Mucosa of stomach (tissue), 1 donor: Measurements from ENCODE around the gene CRLF1.
"Not testable (repeated sequence)": the region's sequence is repeated elsewhere in the genome, so short reads cannot be mapped to it uniquely, and the experiment has no call there.

Source experiments
- H3K27me3 ChIP-seq: one replicate; pipeline ENCODE4 v1.7.0; 2013; ENCODE audit warnings: mild to moderate bottlenecking, low read length; ENCODE audit not compliant: control insufficient read depth, insufficient read depth
- H3K36me3 ChIP-seq: one replicate; pipeline ENCODE4 v1.7.0; 2013; ENCODE audit warnings: low read length; ENCODE audit not compliant: control insufficient read depth, insufficient read depth
- H3K4me1 ChIP-seq: one replicate; pipeline ENCODE4 v1.7.0; 2013; ENCODE audit warnings: mild to moderate bottlenecking, low read length; ENCODE audit not compliant: control insufficient read depth, insufficient read depth
- H3K4me3 ChIP-seq: one replicate; pipeline ENCODE4 v1.7.0; 2013; ENCODE audit warnings: low read length
- H3K9ac ChIP-seq: one replicate; pipeline ENCODE4 v1.7.0; 2013; ENCODE audit warnings: mild to moderate bottlenecking, low read length, moderate library complexity
- H3K9me3 ChIP-seq: one replicate; pipeline ENCODE4 v1.7.0; 2013; ENCODE audit warnings: mild to moderate bottlenecking, low read length, moderate library complexity; ENCODE audit not compliant: control insufficient read depth
- donor health status: Pancreatic carcinoma.

CRLF1 gene

DNA sequence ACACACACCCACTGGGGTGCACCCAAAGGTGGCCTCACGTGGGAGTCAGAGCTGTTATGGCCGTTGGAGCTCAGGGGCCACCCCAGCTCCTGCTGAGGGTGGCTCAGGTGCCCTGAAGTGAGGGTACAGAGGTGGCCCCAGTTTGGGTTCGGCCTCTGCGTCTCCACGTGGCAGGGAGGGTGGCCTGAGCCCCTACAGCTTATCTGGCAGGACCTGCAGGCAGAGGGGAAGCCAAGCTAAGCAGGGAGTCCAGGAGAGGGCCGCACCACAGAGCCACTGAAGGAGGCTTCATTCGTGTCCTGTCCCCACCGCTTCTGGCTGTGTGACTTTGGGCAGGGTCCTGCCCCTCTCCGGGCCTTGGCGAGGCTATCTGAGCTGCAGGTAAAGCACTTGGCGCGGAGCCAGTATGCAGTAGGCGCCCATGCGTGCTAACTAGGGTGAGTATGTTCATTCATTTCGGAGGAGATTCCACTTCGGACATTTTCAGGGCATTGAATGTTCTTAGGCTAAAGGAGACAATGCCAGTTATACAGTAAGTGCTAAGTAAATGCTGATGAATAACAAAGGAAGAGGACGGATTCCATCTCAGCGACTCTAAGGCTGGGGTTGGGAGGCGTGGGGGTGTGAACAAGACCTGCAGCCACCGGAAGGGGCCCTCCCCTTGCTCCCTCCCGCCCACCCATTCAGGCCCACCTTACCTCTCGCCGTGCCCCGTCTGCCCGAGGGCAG, 13.1 kb downstream of the CRLF1 start:
- Histone ChIP-seq H3K36me3 (no peaks in the 10 kb centered on the region), H3K9ac (no peak overlapping the region), H3K27me3 (peaks cover 36% of the 10 kb centered on the region), H3K4me1 (peaks cover 30% of the 10 kb centered on the region), H3K4me3 (no peak overlapping the region), H3K9me3 (no peaks in the 10 kb centered on the region)

DNA sequence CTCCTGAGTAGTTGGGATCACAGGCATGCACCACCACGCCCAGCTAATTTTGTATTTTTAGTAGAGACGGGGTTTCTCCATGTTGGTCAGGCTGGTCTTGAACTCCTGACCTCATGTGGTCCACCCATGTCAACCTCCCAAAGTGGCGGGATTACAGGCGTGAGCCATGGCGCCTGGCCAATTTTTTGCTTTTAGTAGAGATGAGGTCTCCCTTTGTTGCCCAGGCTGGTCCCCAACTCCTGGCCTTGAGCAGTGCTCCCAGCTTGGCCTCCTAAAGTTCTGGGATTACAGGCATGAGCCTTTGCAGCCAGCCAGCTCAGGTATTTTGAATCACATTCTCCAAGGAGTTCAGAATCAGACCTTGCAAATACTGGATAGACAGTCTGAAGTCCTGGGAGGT, 13.9 kb downstream of the CRLF1 start:
- H3K9ac ChIP-seq, H3K9me3 ChIP-seq, H3K4me3 ChIP-seq, H3K36me3 ChIP-seq: not testable (repeated sequence)
- peaks cover 28% of the 10 kb centered on the region for H3K27me3 ChIP-seq
- H3K4me1 ChIP-seq = peaks cover 30% of the 10 kb centered on the region

- peaks cover 28% of the 10 kb centered on the region for H3K4me1 ChIP-seq
- peaks cover 22% of the 10 kb centered on the region for H3K27me3 ChIP-seq
- no peaks in the 10 kb centered on the region for H3K36me3 ChIP-seq
- H3K9ac ChIP-seq = no peak overlapping the region
- no peak overlapping the region for H3K4me3 ChIP-seq
- no peaks in the 10 kb centered on the region for H3K9me3 ChIP-seq
These were observed 14.7 kb downstream of the CRLF1 start for GRCh38 chr19:18591735-18592385.

DNA sequence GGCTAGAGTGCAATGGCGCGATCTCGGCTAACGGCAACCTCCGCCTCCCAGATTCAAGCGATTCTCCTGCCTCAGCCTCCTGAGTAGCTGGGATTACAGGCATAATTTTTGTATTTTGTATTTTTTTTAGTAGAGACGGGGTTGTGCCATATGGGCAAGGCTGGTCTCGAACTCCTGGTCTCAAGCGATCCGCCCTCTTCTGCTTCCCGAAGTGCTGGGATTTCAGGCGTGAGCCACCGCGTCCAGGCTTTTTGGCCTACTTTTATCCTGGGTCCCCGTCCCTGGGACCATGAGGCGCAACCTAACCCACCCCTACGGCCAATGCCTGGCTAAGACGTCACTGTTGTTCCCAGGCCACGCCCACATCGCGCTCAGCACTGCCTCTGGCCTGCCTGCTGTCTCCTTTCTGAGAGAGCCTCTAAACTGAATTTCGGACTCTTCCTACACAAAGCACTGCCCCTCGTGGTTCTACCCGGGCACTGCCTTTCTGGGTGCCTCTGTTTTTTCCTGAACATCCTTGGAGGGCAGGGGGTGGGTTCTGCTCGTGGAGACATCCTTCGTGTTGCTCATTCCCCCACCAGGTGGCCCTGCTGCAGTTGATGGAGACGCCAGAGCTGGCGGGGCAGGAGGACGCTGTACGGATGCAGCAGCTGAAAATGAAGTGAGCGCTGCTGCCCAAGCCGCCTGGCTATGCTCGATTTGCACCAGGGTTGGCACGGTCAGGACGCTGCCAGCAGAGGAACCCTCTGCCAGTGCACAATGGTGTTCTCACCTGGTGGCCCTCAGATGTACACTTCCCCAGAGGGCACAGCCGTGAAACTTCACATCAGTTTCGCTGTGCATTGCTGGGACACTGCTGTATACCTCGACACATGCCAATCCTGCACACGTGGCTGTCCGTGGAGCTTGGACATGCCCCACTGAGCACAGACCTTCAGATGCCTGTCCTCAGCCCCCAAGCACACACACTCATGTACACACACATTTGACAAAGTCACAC, 16.0 kb downstream of the CRLF1 start:
- Histone ChIP-seq H3K36me3 (no peaks in the 10 kb centered on the region), H3K27me3 (peaks cover 12% of the 10 kb centered on the region), H3K4me3 (no peak overlapping the region), H3K4me1 (peaks cover 26% of the 10 kb centered on the region), H3K9me3 (no peaks in the 10 kb centered on the region), H3K9ac (no peak overlapping the region)

DNA sequence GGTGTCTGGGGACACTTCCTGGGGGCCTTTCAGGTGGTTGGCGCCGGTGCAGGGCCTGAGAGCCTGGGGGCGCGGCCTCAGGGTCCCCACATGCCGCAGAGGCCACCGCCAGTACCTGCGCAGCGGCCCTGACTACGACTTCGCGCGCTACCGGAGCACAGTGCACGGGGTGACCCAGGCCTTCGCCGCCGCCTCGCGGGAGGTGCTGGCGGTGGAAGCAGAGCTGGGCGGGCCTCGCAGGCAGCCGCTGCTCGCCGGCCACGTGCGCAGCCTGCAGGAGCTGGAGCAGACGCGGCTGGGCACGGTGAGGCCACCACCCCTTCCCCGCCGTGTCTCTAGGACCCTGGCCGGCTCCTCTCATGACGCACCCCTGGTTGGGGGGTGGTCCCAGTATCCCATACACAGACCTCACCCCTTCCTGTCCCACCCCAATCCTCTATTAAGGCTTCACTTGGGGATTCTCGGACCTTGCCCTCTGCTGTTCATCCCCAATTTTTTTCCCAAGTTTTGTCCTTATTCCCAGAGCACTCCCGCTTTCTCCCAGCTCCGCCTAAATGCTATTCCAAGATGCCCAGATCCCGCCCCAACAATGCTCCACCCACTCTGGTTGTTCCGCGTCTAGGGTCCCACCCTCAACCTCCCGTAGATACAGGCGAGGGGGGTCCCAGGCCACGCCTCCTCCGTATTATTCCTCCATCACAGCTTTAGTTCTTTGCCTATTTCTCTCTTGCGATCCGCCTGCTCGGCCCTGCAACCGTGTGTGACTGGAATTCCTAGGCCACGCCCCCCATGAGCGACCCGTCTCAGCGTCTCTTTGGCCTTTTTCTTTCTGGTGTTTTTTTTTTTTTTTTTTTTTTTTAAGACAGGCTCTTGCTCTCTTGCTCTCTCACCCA, 17.0 kb downstream of the CRLF1 start:
- no peaks in the 10 kb centered on the region for H3K9me3 ChIP-seq
- H3K36me3 ChIP-seq = no peaks in the 10 kb centered on the region
- H3K27me3 ChIP-seq = peaks cover 7% of the 10 kb centered on the region
- H3K9ac ChIP-seq = peak overlapping the region; percentile 53
- peaks cover 19% of the 10 kb centered on the region for H3K4me1 ChIP-seq
- H3K4me3 ChIP-seq = peak overlapping the region; percentile 67

DNA sequence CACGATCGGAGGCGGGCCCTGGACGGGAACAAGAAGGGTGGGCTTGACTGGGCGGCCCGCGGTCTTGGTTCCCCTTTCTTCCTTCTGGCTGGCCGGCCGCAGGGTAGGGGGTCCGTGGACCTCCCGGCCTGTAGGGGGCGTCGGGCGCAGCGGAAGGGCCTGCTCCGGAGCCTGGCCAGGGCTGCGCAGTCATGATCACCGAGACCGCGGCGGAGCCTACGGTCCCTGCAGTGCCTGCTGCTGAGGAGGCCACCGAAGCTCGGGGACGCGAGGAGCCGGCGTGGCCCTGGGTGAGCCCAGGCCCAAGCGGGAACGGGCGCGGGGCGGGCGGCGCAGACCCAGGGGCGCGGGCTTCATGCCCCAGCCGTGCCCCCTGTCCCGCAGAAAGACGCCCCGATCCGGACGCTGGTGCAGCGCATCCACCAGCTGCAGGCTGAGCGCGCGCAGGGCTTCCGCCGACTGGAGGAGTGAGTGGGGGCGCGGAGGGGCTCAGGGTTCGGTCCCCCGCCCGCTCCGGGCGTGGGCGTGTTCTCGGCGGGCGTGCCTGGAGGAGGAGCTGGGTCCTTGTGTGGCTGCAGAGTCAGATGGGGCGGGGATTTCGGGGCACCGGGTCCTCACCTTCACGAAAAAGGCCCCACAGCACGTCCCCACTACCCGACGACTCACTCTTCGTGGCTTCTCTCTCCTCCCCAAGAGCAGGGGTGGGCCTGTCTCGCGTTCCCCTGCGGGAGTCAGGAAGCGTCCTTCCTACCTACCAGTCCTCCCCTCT, 17.8 kb downstream of the CRLF1 start, which contains the start of gene REX1BD:
TSS of gene REX1BD (plus strand) at position 188 of the 769 bp plus-strand sequence. CDS start at position 192, 4 bp downstream.
- Histone ChIP-seq H3K36me3 (no peaks in the 10 kb centered on the region), H3K4me3 (peak within 1 kb of the TSS; percentile 67), H3K4me1 (peaks cover 12% of the 10 kb centered on the region), H3K9ac (peak within 1 kb of the TSS; percentile 53), H3K9me3 (no peaks in the 10 kb centered on the region), H3K27me3 (peaks cover 5% of the 10 kb centered on the region)

- H3K9me3 ChIP-seq = no peaks in the 10 kb centered on the region
- peak overlapping the region; percentile 53 for H3K9ac ChIP-seq
- H3K4me1 ChIP-seq = peaks cover 12% of the 10 kb centered on the region
- peaks cover 5% of the 10 kb centered on the region for H3K27me3 ChIP-seq
- H3K4me3 ChIP-seq = peak overlapping the region; percentile 67
- H3K36me3 ChIP-seq = no peaks in the 10 kb centered on the region
These were observed 18.5 kb downstream of the CRLF1 start for GRCh38 chr19:18587962-18588610.

- peaks cover 5% of the 10 kb centered on the region for H3K27me3 ChIP-seq
These were observed 19.0 kb downstream of the CRLF1 start for GRCh38 chr19:18587561-18587960.

GRCh38 chr19:18586306-18586705, 20.3 kb downstream of the CRLF1 start:
- Histone ChIP-seq H3K27me3 (peaks cover 5% of the 10 kb centered on the region), H3K9me3 (no peaks in the 10 kb centered on the region), H3K9ac (no peak overlapping the region), H3K4me1 (peaks cover 12% of the 10 kb centered on the region), H3K36me3 (no peaks in the 10 kb centered on the region), H3K4me3 (no peak overlapping the region)

More at GRCh38 chr19:18587561-18587960, 19.0 kb downstream of the CRLF1 start:
- no peaks in the 10 kb centered on the region for H3K36me3 ChIP-seq
- H3K9me3 ChIP-seq = no peaks in the 10 kb centered on the region
- H3K4me1 ChIP-seq = peaks cover 12% of the 10 kb centered on the region
- H3K9ac ChIP-seq = no peak overlapping the region
- H3K4me3 ChIP-seq = no peak overlapping the region

DNA sequence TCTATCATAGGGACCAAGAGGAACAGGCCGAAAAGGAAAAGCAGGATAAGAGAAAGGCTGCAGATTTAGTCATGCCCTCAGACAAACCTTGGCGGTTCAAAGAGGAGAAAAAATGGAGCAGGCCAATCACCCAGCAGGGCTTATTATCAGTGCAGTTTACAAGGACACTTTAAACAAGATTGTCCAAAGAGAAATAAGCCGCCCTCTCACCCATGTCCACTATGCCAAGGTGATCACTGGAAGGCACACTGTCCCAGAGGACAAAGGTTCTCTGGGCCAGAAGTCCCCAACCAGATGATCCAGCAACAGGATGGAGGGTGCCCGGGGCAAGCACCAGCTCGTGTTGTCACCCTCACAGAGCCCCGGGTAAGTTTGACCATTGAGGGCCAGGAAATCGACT, 26.3 kb downstream of the CRLF1 start:
- no peaks in the 10 kb centered on the region for H3K9me3 ChIP-seq
- H3K4me3 ChIP-seq = no peak overlapping the region
- H3K27me3 ChIP-seq = peaks cover 2% of the 10 kb centered on the region
- no peaks in the 10 kb centered on the region for H3K4me1 ChIP-seq
- peaks cover under 1% of the 10 kb centered on the region for H3K36me3 ChIP-seq
- H3K9ac ChIP-seq = no peak overlapping the region
